Tibial nerve (tissue), 4 donors: ENCODE data around the gene PPP1R7.

Experiments
- EP300 ChIP-seq, 2 donors: sonication (generic); formaldehyde crosslinking; IDR thresholded peaks; one replicate each; pipeline ENCODE4 v1.6.1; 2017; ENCODE audit warnings: antibody characterized with exemption in 2 of 2, mild to moderate bottlenecking in 1 of 2
- POLR2A ChIP-seq, 2 donors: fragments of 450-650 bp; IDR thresholded peaks; one replicate each; pipeline ENCODE4 v1.6.1; 2017; ENCODE audit warnings: antibody characterized with exemption in 2 of 2, mild to moderate bottlenecking in 2 of 2, moderate library complexity in 2 of 2
- TF ChIP-seq, protein P1 (sequence below), 5 experiments: fragments of 200-600 bp in 3 of 5; fragments of 450-650 bp in 2 of 5; sonication (generic) in 3 of 5; IDR thresholded peaks; one replicate each; pipeline ENCODE4 v1.5.1; 2016 to 2019; ENCODE audit warnings: antibody characterized with exemption in 5 of 5, mild to moderate bottlenecking in 3 of 5, moderate library complexity in 2 of 5

DNA sequence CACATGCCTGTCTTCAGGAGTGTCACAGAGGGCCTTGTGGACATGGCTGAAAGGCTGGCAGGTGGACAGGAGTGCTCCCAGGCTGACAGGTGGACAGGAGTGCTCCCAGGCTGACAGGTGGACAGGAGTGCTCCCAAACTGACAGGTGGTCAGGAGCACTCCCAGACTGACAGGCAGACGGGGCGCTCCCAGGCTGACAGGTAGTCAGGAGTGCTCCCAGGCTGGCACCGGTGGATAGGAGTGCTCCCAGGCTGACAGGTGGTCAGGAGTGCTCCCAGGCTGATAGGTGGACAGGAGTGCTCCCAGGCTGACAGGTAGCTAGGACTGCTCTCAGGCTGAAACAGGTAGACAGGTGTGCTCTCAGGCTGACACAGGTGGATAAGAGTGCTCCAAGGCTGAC is 54.8 kb downstream of the PPP1R7 start:
- TF ChIP-seq, protein P1, sequence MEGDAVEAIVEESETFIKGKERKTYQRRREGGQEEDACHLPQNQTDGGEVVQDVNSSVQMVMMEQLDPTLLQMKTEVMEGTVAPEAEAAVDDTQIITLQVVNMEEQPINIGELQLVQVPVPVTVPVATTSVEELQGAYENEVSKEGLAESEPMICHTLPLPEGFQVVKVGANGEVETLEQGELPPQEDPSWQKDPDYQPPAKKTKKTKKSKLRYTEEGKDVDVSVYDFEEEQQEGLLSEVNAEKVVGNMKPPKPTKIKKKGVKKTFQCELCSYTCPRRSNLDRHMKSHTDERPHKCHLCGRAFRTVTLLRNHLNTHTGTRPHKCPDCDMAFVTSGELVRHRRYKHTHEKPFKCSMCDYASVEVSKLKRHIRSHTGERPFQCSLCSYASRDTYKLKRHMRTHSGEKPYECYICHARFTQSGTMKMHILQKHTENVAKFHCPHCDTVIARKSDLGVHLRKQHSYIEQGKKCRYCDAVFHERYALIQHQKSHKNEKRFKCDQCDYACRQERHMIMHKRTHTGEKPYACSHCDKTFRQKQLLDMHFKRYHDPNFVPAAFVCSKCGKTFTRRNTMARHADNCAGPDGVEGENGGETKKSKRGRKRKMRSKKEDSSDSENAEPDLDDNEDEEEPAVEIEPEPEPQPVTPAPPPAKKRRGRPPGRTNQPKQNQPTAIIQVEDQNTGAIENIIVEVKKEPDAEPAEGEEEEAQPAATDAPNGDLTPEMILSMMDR (IDR thresholded peaks at IDR 0.05), result no peak
- TF ChIP-seq POLR2A (IDR thresholded peaks at IDR 0.05) (no peak), EP300 (IDR thresholded peaks at IDR 0.05) (no peak)
